Body of pancreas (tissue), 4 donors: Measurements from ENCODE around the gene RBM12. TPM values are rescaled to one million over a fixed set of nuclear protein-coding genes. Genes with fewer than 3 reads are reported as not detected.

ENCODE experiments used
- ATAC-seq: fragments of 150-250 bp; one replicate; pipeline ENCODE4 v1.9.1; 2016
- DNase-seq, 4 donors: peaks; one replicate each; pipeline ENCODE4 v3.0.0-alpha.2; 2019
- H3K27ac ChIP-seq, 4 donors: fragments of 200-600 bp; sonication (generic); 1 replicate in 3 of 4; 2 replicates in 1 of 4; pipeline versions ENCODE4 v1.5.1 to v1.6.1; 2016 to 2019; ENCODE audit warnings: mild to moderate bottlenecking in 1 of 4, mixed read lengths in 1 of 4, moderate library complexity in 1 of 4
- H3K27me3 ChIP-seq, 2 donors: fragments of 200-600 bp; sonication (generic); one replicate each; pipeline ENCODE4 v1.6.0; 2016; ENCODE audit warnings: mild to moderate bottlenecking in 1 of 2
- H3K36me3 ChIP-seq, 2 donors: fragments of 200-600 bp; sonication (generic); replicated peaks in 1 of 2; 2 replicates each; pipeline ENCODE4 v1.5.1; 2016; ENCODE audit warnings: low read depth in 2 of 2; ENCODE audit not compliant: insufficient read depth in 1 of 2
- H3K4me1 ChIP-seq: fragments of 200-600 bp; sonication (generic); one replicate; pipeline ENCODE4 v1.6.0; 2016
- H3K4me3 ChIP-seq, 2 donors: fragments of 200-600 bp; sonication (generic); 1 replicate in 1 of 2; 2 replicates in 1 of 2; pipeline ENCODE4 v1.5.1; 2016 to 2019
- H3K9me3 ChIP-seq, 3 donors: fragments of 200-600 bp; sonication (generic); 1 replicate in 2 of 3; 2 replicates in 1 of 3; pipeline ENCODE4 v1.5.1; 2016
- POLR2A ChIP-seq, 3 donors: fragments of 450-650 bp; IDR thresholded peaks; one replicate each; pipeline ENCODE4 v1.6.1; 2016; ENCODE audit warnings: antibody characterized with exemption in 3 of 3, mild to moderate bottlenecking in 2 of 3
- WGBS, 2 donors: methylation state at CpG; one replicate each; pipeline ENCODE4 v1.1.5; 2017; 5-methylcytosine and 5-hydroxymethylcytosine counted together
- intact Hi-C: fragments of 100-400 bp; cut with DNase I; formaldehyde crosslinking; loops from one replicate; pipeline ENCODE4 v1.15.1; 2023
- small RNA-seq: library from RNA; depleted of rRNA; stranded (forward); fragments of <200 nt; gene quantifications from one replicate; pipeline ENCODE3, GENCODE V24; 2016
- total RNA-seq, 2 donors: library from RNA; depleted of rRNA; stranded (reverse); fragments of >200 nt; gene quantifications; one replicate each; pipeline ENCODE4 v1.1.0, GENCODE V29; 2016
- TF ChIP-seq, protein P1 (sequence below), 7 experiments: fragments of 450-650 bp in 4 of 7; fragments of 200-600 bp in 3 of 7; sonication (generic) in 3 of 7; IDR thresholded peaks; one replicate each; pipeline ENCODE4 v1.5.1; 2016 to 2019; ENCODE audit warnings: antibody characterized with exemption in 7 of 7

RBM12 gene
- total RNA-seq, 2 donors from 2014 or later = 14.8 to 22.3 TPM

GRCh38 chr20:35600176-35600992, 64.3 kb downstream of the RBM12 start:
- ATAC-seq = no peak
- Histone ChIP-seq H3K4me1 (peaks cover 29% of the 10 kb centered on the region), H3K27me3 (no peaks in the 10 kb centered on the region), H3K27ac (no peak overlapping the region), H3K9me3 (no peaks in the 10 kb centered on the region), H3K36me3 (no peaks in the 10 kb centered on the region), H3K4me3 (no peak overlapping the region)
- TF ChIP-seq, protein P1, sequence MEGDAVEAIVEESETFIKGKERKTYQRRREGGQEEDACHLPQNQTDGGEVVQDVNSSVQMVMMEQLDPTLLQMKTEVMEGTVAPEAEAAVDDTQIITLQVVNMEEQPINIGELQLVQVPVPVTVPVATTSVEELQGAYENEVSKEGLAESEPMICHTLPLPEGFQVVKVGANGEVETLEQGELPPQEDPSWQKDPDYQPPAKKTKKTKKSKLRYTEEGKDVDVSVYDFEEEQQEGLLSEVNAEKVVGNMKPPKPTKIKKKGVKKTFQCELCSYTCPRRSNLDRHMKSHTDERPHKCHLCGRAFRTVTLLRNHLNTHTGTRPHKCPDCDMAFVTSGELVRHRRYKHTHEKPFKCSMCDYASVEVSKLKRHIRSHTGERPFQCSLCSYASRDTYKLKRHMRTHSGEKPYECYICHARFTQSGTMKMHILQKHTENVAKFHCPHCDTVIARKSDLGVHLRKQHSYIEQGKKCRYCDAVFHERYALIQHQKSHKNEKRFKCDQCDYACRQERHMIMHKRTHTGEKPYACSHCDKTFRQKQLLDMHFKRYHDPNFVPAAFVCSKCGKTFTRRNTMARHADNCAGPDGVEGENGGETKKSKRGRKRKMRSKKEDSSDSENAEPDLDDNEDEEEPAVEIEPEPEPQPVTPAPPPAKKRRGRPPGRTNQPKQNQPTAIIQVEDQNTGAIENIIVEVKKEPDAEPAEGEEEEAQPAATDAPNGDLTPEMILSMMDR (IDR thresholded peaks at IDR 0.05) = no peak
- TF ChIP-seq POLR2A (IDR thresholded peaks at IDR 0.05) = no peak
- intact Hi-C loops = loop anchor here (10.0 kb wide), 1 partner anchor 94 kb away; the partner anchor contains the start of genes NFS1 and ROMO1
- WGBS, 2 donors = 36 to 42% methylated on average over 24 to 34 of the region's 34 CpGs
- DNase-seq = no peak

- ATAC-seq = no peak
- WGBS, 2 donors = 91 to 100% methylated on average over 1 to 9 of the region's 9 CpGs
- no peaks in the 10 kb centered on the region for H3K27me3 ChIP-seq
- no peaks in the 10 kb centered on the region for H3K36me3 ChIP-seq
- H3K4me3 ChIP-seq = no peak overlapping the region
- TF ChIP-seq, protein P1 (IDR thresholded peaks at IDR 0.05) = no peak
- no peak for TF ChIP-seq POLR2A (IDR thresholded peaks at IDR 0.05)
- H3K9me3 ChIP-seq = no peaks in the 10 kb centered on the region
- intact Hi-C loops = loop anchor here (10.0 kb wide), 1 partner anchor 95 kb away; the partner anchor contains the start of genes NFS1 and ROMO1
- DNase-seq = no peak
- H3K4me1 ChIP-seq = peaks cover 29% of the 10 kb centered on the region
- H3K27ac ChIP-seq = no peak overlapping the region
Measured at GRCh38 chr20:35599776-35600120, 65.0 kb downstream of the RBM12 start.

Small RNA genes within 50 kb of the gene (small RNA-seq; reads per million reads assigned to genes)
- not detected for gene RNU6-759P

Other genes with a start within 250 kb of the RBM12 start
- under 1 TPM in 1 of 2 donors, not detected in 1; 0.66 TPM for gene GDF5, start 226.7 kb downstream of the RBM12 start, total RNA-seq
- gene CEP250, start 209.3 kb downstream of the RBM12 start, total RNA-seq = 10 to 100 TPM in 1 of 2 donors, 1 to 10 TPM in 1; 7.8 to 27.0 TPM
- gene C20orf173, start 135.2 kb downstream of the RBM12 start, total RNA-seq = not detected
- gene ERGIC3, start 122.8 kb downstream of the RBM12 start, total RNA-seq = 100 to 1,000 TPM; 120 to 136 TPM
- gene SPAG4, start 49.1 kb downstream of the RBM12 start, total RNA-seq = 10 to 100 TPM; 17.9 to 22.1 TPM
- gene CPNE1, start within 50 bp of the RBM12 start, total RNA-seq = 10 to 100 TPM; 87.3 to 93.9 TPM
- gene NFS1, start 34.5 kb upstream of the RBM12 start, total RNA-seq = 10 to 100 TPM; 15.8 to 22.1 TPM
- 100 to 1,000 TPM in 1 of 2 donors, 10 to 100 TPM in 1; 55.0 to 192 TPM for gene ROMO1, start 34.5 kb upstream of the RBM12 start, total RNA-seq
- 100 to 1,000 TPM; 264 to 309 TPM for gene RBM39, start 77.4 kb upstream of the RBM12 start, total RNA-seq
- 10 to 100 TPM; 17.6 to 25.1 TPM for gene PHF20, start 107.1 kb upstream of the RBM12 start, total RNA-seq